Osteocyte (in vitro differentiated cells): Measurements from ENCODE around the gene DHRS1. TPM values are rescaled to one million over a fixed set of nuclear protein-coding genes. Genes with fewer than 3 reads are reported as not detected.
"Not testable (repeated sequence)": the region's sequence is repeated elsewhere in the genome, so short reads cannot be mapped to it uniquely, and the experiment has no call there.

ENCODE experiments used
- DNase-seq: peaks from one replicate; pipeline ENCODE4 v3.0.0; 2021; ENCODE audit warnings: mixed read lengths; ENCODE audit not compliant: unreplicated experiment; ENCODE audit errors: extremely low spot score
- H3K27ac Mint-ChIP-seq: one replicate; pipeline ENCODE4 v1.8.0; 2021; ENCODE audit warnings: mild to moderate bottlenecking, mixed read lengths; ENCODE audit not compliant: unreplicated experiment
- H3K27me3 Mint-ChIP-seq: one replicate; pipeline ENCODE4 v1.8.0; 2021; ENCODE audit warnings: mixed read lengths; ENCODE audit not compliant: unreplicated experiment
- H3K36me3 Mint-ChIP-seq: one replicate; pipeline ENCODE4 v1.8.0; 2021; ENCODE audit warnings: mixed read lengths; ENCODE audit not compliant: unreplicated experiment
- H3K4me1 Mint-ChIP-seq: one replicate; pipeline ENCODE4 v1.8.0; 2021; ENCODE audit warnings: mixed read lengths; ENCODE audit not compliant: unreplicated experiment
- H3K4me3 Mint-ChIP-seq: one replicate; pipeline ENCODE4 v1.8.0; 2021; ENCODE audit warnings: mild to moderate bottlenecking, moderate library complexity, mixed read lengths; ENCODE audit not compliant: unreplicated experiment
- H3K9me3 Mint-ChIP-seq: one replicate; pipeline ENCODE4 v1.8.0; 2021; ENCODE audit warnings: mixed read lengths; ENCODE audit not compliant: unreplicated experiment
- total RNA-seq: library from RNA; stranded (reverse); gene quantifications from 2 replicates; pipeline ENCODE4 v1.2.1, GENCODE V29; 2021
- TF ChIP-seq, protein P1 (sequence below): fragments of 200-600 bp; sonication (generic); IDR thresholded peaks from 2 replicates; pipeline ENCODE4 v1.5.0; 2021; ENCODE audit warnings: antibody characterized with exemption, mild to moderate bottlenecking, moderate library complexity

The DHRS1 gene
- total RNA-seq, 1 donor from 2014 or later: 27.0 TPM

DNA sequence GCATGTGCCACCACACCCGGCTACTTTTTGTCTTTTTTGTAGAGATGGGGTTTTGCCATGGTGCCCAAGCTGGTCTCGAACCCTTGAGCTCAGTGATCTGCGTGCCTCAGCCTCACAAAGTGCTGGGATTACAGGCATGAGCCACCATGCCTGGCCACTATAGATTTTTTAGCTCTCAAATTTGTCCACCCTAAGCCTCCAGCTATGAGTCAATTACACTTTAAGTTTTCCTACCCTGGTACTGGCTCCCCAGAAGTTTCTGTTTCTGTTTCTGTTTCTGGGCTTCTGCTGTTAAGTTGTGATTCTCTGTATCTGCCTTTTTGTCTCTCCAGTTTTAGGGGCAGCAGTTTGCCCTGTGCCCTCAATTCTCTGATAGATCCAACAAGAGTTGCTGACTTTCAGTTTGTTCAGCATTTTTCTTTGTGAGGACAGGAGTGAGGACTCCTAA, 52.8 kb downstream of the DHRS1 start:
- TF ChIP-seq, protein P1, sequence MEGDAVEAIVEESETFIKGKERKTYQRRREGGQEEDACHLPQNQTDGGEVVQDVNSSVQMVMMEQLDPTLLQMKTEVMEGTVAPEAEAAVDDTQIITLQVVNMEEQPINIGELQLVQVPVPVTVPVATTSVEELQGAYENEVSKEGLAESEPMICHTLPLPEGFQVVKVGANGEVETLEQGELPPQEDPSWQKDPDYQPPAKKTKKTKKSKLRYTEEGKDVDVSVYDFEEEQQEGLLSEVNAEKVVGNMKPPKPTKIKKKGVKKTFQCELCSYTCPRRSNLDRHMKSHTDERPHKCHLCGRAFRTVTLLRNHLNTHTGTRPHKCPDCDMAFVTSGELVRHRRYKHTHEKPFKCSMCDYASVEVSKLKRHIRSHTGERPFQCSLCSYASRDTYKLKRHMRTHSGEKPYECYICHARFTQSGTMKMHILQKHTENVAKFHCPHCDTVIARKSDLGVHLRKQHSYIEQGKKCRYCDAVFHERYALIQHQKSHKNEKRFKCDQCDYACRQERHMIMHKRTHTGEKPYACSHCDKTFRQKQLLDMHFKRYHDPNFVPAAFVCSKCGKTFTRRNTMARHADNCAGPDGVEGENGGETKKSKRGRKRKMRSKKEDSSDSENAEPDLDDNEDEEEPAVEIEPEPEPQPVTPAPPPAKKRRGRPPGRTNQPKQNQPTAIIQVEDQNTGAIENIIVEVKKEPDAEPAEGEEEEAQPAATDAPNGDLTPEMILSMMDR: no peak
- H3K4me3 Mint-ChIP-seq: no peak overlapping the region
- no peaks in the 10 kb centered on the region for H3K36me3 Mint-ChIP-seq
- H3K9me3 Mint-ChIP-seq: no peaks in the 10 kb centered on the region
- no peaks in the 10 kb centered on the region for H3K27me3 Mint-ChIP-seq
- no peak for DNase-seq
- peaks cover 19% of the 10 kb centered on the region for H3K4me1 Mint-ChIP-seq
- H3K27ac Mint-ChIP-seq: no peak overlapping the region

- H3K4me1 Mint-ChIP-seq: peaks cover 31% of the 10 kb centered on the region
- not testable (repeated sequence) for DNase-seq, H3K9me3 Mint-ChIP-seq, H3K4me3 Mint-ChIP-seq, H3K36me3 Mint-ChIP-seq, H3K27me3 Mint-ChIP-seq, H3K27ac Mint-ChIP-seq
Observed at GRCh38 chr14:24245350-24245749, 54.2 kb downstream of the DHRS1 start.

DNA sequence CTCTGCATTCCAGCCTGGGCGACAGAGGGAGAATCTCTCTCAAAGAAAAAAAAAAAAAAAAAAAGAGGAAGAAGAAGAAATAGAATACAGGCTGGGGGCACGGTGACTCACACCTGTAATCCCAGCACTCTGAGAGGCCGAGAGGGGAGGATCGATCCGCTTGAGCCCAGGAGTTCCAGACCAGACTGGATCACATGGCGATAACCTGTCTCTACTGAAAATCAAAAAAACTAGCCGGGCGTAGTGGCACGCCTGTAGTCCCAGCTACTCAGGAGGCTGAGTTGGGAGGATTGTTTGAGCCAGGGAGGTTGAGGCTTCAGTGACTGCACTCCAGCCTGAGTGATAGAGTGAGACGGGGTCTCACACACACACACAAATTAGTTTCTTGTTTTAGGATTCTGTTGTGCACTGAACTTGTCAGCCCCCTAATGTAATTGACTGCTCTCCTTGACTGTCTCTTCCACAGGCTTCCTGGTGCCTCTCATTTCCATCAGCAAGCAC, 56.2 kb downstream of the DHRS1 start:
- Mint-ChIP-seq H3K27me3 (no peaks in the 10 kb centered on the region), H3K9me3 (no peaks in the 10 kb centered on the region), H3K4me1 (peaks cover 45% of the 10 kb centered on the region)

GRCh38 chr14:24241829-24242443, 57.6 kb downstream of the DHRS1 start:
- no peaks in the 10 kb centered on the region for H3K27me3 Mint-ChIP-seq
- peaks cover 30% of the 10 kb centered on the region for H3K36me3 Mint-ChIP-seq
- H3K9me3 Mint-ChIP-seq: no peaks in the 10 kb centered on the region
- H3K4me1 Mint-ChIP-seq: peaks cover 44% of the 10 kb centered on the region
- peak; percentile 97 for DNase-seq
- peak overlapping the region; percentile 88 for H3K4me3 Mint-ChIP-seq
- H3K27ac Mint-ChIP-seq: peak overlapping the region; percentile 100
- TF ChIP-seq, protein P1: peak; percentile 63

More for the DNA sequence above, 56.2 kb downstream of the DHRS1 start:
- TF ChIP-seq, protein P1: no peak
- Mint-ChIP-seq H3K4me3 (peak overlapping the region; percentile 88), H3K27ac (peak overlapping the region; percentile 100), H3K36me3 (peaks cover 15% of the 10 kb centered on the region)
- DNase-seq: no peak

Other genes starting within 250 kb of the DHRS1 start
- gene CARMIL3, start 247.8 kb downstream of the DHRS1 start, total RNA-seq: 0.31 and 0.35 TPM in 2 replicates
- not detected in 2 replicates for gene CPNE6, start 228.2 kb downstream of the DHRS1 start, total RNA-seq
- gene PCK2, start 205.5 kb downstream of the DHRS1 start, total RNA-seq: 66.0 and 75.1 TPM in 2 replicates
- gene DCAF11, start 185.0 kb downstream of the DHRS1 start, total RNA-seq: 50.2 and 52.8 TPM in 2 replicates
- 1.2 and 1.9 TPM in 2 replicates for gene NRL, start 184.8 kb downstream of the DHRS1 start, total RNA-seq
- gene FITM1, start 169.1 kb downstream of the DHRS1 start, total RNA-seq: 0.63 and 0.73 TPM in 2 replicates
- gene PSME1, start 163.6 kb downstream of the DHRS1 start, total RNA-seq: 154 and 156 TPM in 2 replicates
- gene EMC9, start 158.2 kb downstream of the DHRS1 start, total RNA-seq: 13.6 and 15.6 TPM in 2 replicates
- 86.2 and 91.8 TPM in 2 replicates for gene PSME2, start 153.2 kb downstream of the DHRS1 start, total RNA-seq
- 65.9 and 66.5 TPM in 2 replicates for gene RNF31, start 152.3 kb downstream of the DHRS1 start, total RNA-seq
- gene IRF9, start 138.5 kb downstream of the DHRS1 start, total RNA-seq: 58.9 and 62.5 TPM in 2 replicates
- 8.1 and 11.5 TPM in 2 replicates for gene REC8, start 127.7 kb downstream of the DHRS1 start, total RNA-seq
- gene IPO4, start 111.0 kb downstream of the DHRS1 start, total RNA-seq: 34.6 and 36.5 TPM in 2 replicates
- gene TM9SF1, start 104.3 kb downstream of the DHRS1 start, total RNA-seq: 69.5 and 81.8 TPM in 2 replicates
- not detected in 2 replicates for gene TSSK4, start 94.1 kb downstream of the DHRS1 start, total RNA-seq
- 38.1 and 45.3 TPM in 2 replicates for gene CHMP4A, start 86.3 kb downstream of the DHRS1 start, total RNA-seq
- gene MDP1, start 83.7 kb downstream of the DHRS1 start, total RNA-seq: 23.8 and 25.4 TPM in 2 replicates
- 158 and 164 TPM in 2 replicates for gene NEDD8, start 67.4 kb downstream of the DHRS1 start, total RNA-seq
- 61.7 and 68.7 TPM in 2 replicates for gene GMPR2, start 66.9 kb downstream of the DHRS1 start, total RNA-seq
- gene TINF2, start 57.2 kb downstream of the DHRS1 start, total RNA-seq: 69.2 and 75.7 TPM in 2 replicates
- gene TGM1, start 36.6 kb downstream of the DHRS1 start, total RNA-seq: 2.1 and 2.3 TPM in 2 replicates
- 26.1 and 30.8 TPM in 2 replicates for gene RABGGTA, start 28.2 kb downstream of the DHRS1 start, total RNA-seq
- gene NOP9, start 70 bp upstream of the DHRS1 start, total RNA-seq: 27.8 and 28.2 TPM in 2 replicates
- gene CIDEB, start 8.2 kb upstream of the DHRS1 start, total RNA-seq: not detected in 2 replicates
- 12.5 and 14.9 TPM in 2 replicates for gene LTB4R2, start 10.4 kb upstream of the DHRS1 start, total RNA-seq
- 10.0 and 11.3 TPM in 2 replicates for gene LTB4R, start 11.7 kb upstream of the DHRS1 start, total RNA-seq
- gene ADCY4, start 35.3 kb upstream of the DHRS1 start, total RNA-seq: 25.3 and 26.5 TPM in 2 replicates
- gene RIPK3, start 40.2 kb upstream of the DHRS1 start, total RNA-seq: 0.78 and 1.3 TPM in 2 replicates
- gene NFATC4, start 68.4 kb upstream of the DHRS1 start, total RNA-seq: 197 and 223 TPM in 2 replicates
- 39.6 and 40.2 TPM in 2 replicates for gene NYNRIN, start 99.2 kb upstream of the DHRS1 start, total RNA-seq
- gene CBLN3, start 129.9 kb upstream of the DHRS1 start, total RNA-seq: 5.5 and 6.1 TPM in 2 replicates
- gene KHNYN, start 130.2 kb upstream of the DHRS1 start, total RNA-seq: 59.9 and 60.9 TPM in 2 replicates
- 53.9 and 54.6 TPM in 2 replicates for gene SDR39U1, start 143.0 kb upstream of the DHRS1 start, total RNA-seq
- gene CMA1, start 208.5 kb upstream of the DHRS1 start, total RNA-seq: not detected in 2 replicates